Stimulated activated CD8-positive, alpha-beta memory T cell treated with anti-CD3 and anti-CD28 coated beads, Interleukin-15, amount 100 ng/mL, for 1 hour (primary cell): ENCODE results near the gene ARHGAP6.
"Not testable (repeated sequence)": the region's sequence is repeated elsewhere in the genome, so short reads cannot be mapped to it uniquely, and the experiment has no call there.

Source experiments
- DNase-seq: peaks from one replicate; pipeline ENCODE4 v3.0.0-alpha.2; 2020; ENCODE audit warnings: low read depth

The ARHGAP6 gene

DNA sequence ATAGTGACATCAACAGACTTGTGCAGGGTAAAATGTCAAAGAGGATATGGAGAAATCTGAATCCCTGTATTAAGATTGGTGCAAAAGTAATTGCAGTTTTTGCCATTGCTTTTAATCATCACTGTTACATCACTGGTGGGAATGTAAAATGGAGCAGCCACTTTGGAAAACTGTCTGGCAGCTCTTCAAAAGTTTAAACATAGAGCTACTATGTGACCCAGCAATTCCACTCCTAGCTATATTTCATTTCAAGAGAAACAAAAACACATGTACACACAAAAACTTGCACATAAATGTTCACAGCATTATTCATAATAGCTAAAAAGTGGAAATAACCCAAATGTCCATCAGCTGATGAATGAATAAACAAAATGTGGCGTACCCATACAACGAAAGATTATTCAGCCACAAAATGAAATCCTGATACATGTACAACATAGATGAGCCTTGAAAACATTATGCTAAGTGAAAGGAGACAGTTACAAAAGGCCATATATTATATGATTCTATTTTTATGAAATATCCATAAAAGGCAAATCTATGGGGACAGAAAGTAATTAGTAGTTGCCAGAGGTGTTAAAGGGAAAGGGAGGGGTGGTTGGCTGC is 266.1 kb downstream of the ARHGAP6 start:
- no peak for DNase-seq

DNA sequence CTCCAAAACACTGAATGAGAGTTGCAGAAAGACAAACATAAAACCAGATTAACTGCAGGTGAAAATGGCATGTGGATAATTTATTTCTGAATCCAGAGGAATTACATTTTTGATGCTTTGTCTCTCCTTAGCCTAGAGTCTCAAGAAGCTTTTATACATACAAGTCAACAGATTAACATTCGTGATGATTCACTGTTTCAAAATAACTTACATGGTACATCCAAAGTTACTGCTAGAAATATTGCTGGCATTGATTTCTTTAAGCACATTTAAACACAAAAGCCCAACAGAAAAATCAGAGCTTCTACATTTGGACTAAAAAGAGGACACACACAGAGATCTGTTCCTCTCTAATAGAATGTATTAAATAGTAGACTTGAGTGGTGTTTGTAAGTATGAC is 266.9 kb downstream of the ARHGAP6 start:
- DNase-seq = no peak

DNA sequence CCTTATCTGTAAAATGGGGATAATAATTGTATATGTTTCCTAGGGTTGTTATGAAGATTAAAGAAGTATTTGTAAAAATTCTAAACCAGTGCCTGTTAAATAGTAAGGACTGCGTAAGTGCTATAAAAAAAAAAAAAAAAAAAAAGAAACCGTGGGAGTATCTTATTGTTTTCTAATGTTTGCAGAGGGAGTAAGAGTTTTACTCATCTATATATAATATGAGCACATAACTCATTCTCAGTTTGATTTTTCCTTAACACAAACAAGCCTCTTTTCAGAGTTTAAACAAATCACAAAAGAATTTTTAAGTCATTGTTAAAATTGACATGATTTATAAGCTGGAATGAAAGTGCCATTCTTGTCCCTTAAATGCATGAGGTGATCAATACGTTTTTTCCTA is 267.6 kb downstream of the ARHGAP6 start:
- no peak for DNase-seq

DNA sequence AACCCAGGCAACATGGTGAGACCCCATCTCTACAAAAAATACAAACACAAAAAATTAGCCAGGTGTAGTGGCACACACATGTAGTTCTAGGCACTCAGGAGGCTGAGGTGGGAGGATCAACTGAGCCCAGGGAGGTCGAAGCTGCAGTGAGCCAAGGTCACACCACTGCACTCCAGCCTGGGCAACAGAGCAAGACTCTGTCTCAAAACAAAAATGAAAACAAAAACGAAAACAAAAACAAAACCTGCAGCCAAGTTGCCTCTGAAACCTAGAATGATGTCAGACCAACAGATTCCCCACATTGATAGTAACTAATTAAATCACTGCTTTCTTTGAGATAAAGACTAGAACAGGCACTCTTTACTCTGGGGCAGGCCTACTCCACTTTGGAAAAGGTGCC is 268.0 kb downstream of the ARHGAP6 start:
- DNase-seq = no peak

DNA sequence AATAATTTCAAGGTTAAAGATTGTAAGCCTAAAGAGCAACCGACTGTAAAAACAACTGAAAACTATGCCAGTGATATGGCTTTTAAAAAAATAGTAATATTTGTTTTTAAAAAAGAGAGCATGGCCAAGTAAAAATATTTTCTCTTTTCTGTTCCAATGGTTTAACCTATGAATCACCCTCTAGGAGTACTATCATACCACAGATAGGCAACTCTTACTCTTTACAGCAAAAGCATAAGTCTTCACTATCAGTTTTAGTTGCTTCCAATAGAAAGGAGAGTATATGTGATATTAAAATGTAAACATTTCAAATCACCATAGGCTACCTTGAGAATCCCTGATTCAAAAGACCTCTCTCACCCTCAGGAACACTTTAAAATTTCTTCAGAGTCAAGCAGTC is 269.9 kb downstream of the ARHGAP6 start:
- DNase-seq = no peak

DNA sequence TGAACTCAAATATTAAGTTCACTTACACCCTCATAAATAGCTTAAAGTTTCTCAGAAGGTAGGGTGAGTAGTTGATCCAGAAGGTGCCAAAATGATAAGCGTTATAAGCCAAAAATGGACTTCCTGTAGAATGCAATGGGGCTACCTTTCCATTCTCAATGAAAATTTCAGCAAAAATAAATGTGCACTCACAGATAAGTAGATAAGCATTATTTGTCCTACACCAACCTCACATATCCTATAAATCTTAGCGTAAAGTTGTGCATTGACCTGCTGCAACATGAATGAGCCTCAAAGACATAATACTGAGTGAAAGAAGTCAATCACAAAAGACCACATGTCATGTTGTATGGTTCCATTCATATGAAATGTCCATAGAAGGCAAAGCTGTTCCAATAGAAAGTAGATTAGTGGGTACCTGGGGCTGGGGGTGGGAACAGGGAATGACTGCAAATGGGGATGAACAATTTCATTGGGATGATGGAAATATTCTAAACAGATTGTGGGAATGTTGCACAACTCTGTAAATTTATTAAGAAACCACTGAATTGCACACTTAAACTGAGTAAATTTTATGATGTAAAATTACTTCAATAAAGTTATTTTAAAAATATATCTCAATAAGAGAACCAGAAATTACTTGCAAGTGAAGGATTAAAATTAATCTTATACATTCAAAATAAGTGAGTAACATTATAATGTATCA is 271.6 kb downstream of the ARHGAP6 start:
- DNase-seq = no peak

DNA sequence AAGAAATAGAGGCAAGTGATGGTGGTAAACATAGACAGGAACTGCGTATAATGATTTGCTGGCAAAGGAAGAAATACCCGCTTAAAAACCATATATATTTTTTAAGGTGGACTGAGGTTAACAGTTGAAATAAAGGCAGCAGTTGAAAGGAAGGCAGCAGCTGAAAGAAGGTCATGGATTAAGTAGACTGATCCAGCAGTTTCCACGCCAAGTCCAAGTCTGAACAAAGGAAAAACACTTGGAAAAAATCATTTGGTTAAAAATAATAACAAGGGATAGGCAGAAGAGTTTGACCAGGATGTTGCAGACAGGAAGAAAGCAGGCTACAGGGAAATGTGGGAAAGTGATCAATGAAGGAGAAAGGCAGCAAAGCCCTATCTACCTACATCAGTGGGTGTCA is 278.9 kb downstream of the ARHGAP6 start:
- DNase-seq = no peak

DNA sequence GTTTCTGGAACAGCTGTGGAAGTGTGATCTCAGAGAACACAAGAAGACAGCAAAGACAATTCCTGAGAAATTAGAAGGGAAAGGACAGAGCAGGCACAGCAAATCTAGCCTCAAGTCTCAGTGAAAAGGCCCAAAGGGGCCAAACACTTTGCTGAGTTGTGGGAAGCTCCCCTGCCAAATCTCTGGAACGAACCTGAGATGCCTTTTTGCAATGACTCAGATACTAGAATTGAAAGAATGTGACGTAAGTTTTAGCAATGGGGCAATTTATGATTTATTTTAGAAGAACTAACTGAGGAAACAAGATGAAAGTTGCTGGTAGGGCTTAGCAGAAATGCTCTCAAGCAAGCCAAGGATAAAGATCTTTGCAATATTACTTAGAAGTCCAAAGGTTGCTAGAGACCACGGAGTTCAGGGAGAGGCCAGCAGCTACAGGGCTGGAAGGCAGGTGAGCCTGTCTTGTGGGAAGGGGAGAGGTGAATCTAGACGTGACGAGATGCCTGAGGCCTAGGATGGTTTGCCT is 279.7 kb downstream of the ARHGAP6 start:
- no peak for DNase-seq

DNA sequence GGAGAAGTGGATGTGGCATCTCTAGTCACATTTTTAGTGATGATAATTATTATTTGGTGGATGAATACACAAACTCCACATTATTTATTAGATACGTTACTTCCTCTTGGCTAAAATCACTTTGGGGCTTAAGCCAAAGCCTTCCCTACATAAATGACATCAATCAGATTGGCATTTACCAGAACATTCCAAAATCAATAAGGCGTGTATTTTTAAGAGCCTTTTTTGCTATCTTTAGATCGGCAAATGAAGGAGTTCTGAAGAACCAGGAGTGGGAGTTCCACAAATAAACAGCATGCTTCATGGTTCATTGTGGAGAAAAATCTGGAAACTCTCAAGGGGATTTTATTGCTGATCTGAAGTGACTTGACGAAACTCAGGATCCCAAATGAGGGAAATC is 282.8 kb downstream of the ARHGAP6 start:
- no peak for DNase-seq

DNA sequence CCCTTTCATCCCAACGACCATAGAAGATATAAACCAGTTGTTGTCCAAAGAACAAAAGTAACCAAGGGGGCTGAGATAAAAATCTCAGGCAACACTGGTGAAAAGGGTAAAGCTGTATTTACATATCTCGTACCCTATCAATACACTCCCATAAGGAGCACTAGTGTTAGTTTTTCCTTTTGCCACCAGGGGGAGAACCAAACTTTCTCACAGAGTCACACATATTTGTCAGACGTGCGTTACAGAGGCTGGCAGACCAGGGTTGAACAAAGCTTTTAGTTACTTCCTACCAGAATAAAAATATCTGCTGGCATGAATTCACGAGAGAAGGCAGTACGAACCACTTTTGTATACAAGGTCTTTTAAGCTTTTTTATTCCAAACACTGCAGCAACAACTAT is 284.3 kb downstream of the ARHGAP6 start:
- no peak for DNase-seq

DNA sequence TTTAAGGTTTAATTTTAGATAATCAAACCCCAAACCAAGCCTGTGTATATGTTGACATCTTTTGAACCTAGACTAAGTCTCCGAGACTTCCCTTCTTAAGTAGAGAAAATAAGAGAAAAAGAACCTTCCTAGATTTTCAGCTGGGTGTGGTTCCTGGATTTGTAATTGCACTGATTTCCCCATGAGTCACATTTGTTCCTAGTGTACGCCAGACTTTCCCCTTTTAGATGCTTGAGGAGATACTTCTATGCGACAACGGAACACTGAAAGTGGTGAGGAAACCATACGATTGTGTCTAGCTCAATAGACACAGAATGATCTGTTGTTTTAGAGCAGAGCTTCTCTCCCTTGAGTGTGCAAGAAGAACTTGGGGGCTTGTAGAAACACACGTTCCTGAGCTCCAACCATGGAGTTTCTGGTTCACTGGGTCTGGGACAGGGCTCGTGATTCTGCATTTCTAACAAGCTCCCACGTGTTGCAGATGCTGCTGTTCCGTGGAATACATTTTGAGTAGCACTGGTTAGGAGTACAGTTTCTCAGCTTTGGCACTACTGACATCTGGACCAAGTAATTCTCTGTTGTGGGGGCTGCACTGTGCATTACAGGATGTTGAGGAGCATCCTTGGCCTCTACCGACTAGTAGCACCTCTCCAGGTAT is 285.4 kb downstream of the ARHGAP6 start:
- no peak for DNase-seq

DNA sequence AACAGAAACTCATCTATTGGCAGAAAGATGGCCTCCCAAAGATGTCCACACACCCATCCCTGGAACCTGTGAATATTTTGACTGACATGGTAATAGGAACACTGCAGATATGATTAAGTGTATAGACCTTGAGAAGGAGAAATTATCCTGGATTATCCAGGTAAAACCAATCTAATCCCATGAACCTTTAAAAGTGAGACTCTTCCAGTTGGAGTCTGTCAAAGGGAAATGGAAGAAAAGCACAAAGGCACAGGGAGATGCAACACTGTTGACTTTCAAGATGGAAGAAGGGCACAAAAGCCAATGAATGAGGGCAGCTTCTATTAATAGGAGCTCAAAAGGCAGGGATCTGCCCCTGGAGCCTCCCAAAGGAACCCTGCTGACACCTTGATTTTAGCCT is 289.6 kb downstream of the ARHGAP6 start:
- no peak for DNase-seq

DNA sequence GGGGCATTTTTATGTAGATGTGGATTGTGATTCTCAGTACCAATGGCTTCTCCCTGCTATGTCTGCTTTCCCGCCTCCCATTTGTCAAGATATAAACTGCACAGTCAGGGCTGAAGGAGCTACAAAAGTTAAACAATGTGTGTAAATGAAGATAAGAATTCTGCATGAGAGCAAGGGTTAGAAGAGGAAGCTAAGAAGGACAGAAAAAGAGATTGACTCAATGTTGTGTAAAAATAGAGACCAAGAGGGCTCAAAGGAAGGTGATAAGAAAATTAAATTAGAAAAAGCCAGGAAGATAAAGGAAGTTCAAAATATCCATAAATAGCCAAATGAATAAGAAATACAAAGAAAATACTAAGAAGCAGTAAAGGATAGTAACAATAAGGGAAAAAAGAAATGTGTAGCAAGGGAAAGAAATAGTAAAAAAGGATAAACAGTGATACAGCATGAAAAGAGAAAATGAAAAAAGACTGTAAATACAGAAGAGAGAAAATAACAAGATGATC is 290.1 kb downstream of the ARHGAP6 start:
- no peak for DNase-seq

DNA sequence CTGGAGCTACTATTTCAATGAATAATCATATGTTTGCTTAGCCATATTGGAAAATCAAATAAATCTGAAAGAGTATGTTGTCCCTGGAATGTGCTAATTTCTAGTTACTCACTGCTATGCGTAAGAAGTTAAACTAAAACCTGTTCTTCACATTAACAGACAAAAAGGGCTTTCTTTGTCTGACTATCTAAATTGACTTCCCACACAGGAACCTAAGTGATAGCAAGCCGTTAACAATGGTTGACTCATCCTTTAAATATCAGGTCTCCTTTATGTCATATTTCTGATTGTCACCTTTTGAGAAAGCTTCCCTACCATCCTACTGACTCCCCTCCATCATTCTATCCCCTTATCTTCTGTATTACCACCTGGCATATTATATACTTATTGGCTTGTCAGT is 291.1 kb downstream of the ARHGAP6 start:
- no peak for DNase-seq

DNA sequence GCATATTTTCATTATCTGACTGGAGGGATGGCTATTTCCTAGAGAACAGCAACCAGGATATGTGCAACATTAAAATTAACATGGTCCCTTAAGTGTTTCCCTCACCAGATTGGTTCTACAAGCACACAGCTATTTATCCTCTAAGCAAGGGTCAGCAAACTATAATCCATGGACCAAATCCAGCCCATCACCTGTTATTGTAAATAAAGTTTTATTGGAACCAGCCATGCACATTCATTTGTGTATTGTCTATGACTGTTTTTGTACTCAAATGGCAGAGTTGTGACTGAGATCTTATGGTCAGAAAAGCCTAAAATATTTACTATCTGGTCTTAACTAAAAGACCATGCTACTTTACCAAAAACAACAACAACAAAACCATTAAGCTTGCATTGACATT is 294.6 kb downstream of the ARHGAP6 start:
- DNase-seq = no peak

DNA sequence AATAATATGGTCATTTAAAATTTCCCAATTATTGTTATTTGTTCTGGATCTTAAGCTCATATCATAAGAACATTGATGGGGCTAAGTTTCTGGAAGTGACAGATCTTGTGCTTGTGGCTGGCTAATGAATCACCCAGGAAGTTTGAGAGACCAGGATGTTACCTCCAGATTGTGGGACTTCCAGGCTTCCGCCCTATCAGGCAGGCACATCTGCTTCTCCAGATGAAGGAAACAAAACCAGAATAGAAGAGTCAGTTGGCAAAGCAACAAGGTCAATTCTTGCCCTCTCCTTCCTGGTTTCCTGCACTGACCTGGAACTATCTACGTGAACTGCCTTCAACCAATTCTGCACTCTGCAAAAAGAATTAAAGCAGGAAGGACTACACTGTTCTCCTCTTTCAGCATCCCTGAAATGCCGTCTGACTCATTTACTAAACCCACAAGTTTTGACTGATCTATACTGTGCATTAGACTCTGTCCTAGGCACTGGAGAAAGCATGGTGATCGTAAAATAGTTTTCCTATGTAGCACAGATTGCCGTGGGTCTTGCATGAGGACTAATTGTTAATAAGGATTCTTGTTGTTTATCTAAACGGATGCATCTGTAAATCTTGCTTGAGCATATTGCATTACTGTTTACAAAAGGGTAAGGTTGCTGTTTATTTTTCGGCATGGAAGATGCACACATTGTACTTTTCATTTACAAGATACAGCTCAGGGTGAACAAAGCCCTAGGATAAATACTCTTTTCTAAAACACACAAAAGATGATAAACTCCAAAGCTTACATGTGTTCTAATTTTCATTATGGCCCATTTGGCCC is 297.9 kb downstream of the ARHGAP6 start:
- DNase-seq = no peak

DNA sequence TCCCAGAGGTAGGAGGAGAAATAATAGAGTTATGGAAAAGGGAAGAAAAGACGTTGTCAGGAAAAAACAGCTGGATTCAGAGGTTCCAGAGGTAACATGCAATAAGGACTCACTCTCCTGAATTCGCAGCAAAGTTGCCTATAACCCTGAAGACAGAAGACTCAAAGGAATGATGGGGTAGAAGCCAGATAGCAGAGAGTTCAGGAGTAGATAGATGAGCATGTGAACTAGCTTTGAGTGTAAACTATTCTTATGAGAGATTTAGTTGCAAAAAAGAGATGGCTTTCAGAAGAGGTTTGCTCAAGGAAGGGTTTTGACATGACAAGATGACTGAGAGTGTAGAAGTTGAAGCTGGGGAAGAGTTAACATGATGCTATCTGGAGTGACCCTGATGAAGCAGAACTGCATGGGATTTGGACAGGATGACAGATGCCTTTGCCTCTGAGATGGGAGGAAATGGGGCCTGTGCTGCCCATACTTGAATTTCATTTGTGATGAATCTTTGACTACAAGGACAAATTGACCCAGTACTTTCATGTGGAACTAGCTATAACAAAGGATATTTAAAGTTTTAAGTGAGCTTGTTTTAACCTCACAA is 298.6 kb downstream of the ARHGAP6 start:
- DNase-seq = no peak

DNA sequence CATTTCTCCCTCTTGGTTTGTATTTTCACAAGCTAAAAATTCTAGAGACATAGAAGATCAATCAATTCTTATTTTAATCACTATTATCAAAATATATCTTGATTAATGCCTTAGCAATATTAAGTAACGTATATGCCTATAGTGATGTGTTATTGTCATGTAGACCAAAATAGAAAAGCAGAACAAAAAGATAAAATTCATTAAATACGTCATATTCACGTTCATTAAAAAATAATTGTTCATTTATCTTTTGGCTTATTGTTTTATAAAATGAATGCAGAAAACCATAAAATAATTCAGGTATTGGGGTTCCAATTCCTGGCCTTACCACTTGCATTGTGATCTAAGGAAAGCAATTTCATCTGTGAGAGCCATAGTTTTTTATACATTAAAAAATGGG is 300.3 kb downstream of the ARHGAP6 start:
- DNase-seq = no peak

DNA sequence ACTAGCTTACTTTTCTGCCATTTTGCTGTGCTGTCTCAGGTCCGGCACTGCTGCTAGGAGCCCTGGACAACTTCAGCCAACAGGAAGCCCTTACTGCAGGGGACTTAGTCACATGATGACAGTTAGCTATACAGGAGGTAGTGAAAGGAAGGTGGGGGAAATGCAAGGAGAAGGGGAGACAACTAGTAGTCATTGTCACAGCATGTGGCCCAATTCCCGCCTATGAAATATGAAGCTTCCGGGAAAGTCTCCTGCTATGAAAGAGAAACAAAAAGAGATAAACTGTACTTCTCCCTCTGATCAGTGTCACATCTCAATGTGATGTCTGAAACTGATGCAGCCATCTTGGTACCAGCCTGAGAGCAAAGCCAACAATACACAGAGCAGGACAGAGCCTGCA is 300.9 kb downstream of the ARHGAP6 start:
- no peak for DNase-seq

DNA sequence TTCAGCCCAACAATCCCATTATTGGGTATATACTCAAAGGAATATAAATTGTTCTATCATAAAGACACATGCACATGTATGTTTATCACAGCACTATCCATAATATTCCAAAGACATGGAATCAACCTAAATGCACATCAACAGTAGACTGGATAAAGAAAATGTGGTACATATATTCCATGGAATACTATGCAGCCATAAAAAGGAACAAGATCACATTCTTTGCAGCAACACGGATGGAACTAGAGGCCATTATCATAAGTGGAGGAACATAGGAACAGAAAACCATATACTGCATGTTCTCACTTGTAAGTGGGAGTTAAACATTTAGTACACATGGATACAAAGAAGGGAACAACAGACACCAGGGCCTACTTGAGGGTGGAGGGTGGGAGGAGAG is 301.9 kb downstream of the ARHGAP6 start:
- not testable (repeated sequence) for DNase-seq

DNA sequence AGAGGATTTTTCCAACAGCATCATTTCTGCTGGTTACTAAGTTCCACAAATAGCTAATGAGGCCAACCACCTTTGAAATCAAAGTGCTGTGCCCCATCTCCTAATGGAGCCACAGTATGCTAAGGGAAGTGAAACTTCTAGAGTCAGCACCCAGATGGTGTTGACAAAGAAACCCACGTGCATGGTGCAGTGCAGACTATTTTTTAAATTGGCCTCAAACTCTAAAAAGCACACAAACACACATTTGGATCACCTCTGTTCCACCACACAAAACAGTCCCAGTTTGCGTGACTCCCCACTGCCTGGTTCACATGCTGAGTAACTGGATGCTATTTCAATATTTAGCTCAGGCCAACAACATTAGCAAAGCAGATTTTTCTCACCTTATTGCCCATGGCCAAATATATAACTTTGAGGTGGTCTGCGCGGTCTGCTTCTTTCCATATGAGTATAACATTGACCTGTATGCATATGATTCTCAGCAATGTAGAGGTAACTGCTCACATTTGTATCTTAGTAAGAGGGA is 302.6 kb downstream of the ARHGAP6 start:
- no peak for DNase-seq

DNA sequence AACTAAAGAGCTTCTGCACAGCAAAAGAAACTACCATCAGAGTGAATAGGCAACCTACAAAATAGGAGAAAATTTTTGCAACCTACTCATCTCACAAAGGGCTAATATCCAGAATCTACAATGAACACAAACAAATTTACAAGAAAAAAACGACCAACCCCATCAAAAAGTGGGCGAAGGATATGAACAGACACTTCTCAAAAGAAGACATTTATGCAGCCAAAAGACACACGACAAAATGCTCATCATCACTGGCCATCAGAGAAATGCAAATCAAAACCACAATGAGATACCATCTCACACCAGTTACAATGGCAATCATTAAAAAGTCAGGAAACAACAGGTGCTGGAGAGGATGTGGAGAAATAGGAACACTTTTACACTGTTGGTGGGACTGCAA is 304.1 kb downstream of the ARHGAP6 start:
- DNase-seq = not testable (repeated sequence)
